K562 (cell line): ENCODE results near the gene TAMALIN. TPM values are rescaled to one million over a fixed set of nuclear protein-coding genes. Genes with fewer than 3 reads are reported as not detected.

Source experiments
- ATAC-seq: fragments of 200-7000 bp; cut with Tn5 transposase; 3 replicates; pipeline ENCODE4 v1.9.1; 2020; ENCODE audit warnings: moderate library complexity
- BruUV-seq: library from RNA; stranded (reverse); fragments of 400-500 nt; replicated peaks from 2 replicates; lab custom pipeline; 2021; lab: Mats Ljungman, UMichigan
- CTCF ChIA-PET: fragments of 300-600 bp; formaldehyde crosslinking; extraction: SDS; loops from one replicate; lab custom pipeline; 2021; ENCODE audit warnings: low intra/inter-chr PET ratio; lab: Yijun Ruan, JAX
- POLR2A ChIA-PET: fragments of 300-600, 350-650 bp; sonication (Branson Sonifier 250); formaldehyde crosslinking; extraction: SDS; loops from one replicate; lab custom pipeline; 2021; ENCODE audit warnings: antibody characterized with exemption, inconsistent platforms; lab: Yijun Ruan, JAX
- DNase-seq, 4 experiments: peaks; one replicate each; pipeline versions ENCODE4 v3.0.0 to v3.0.0-alpha.2; 2011 to 2018; ENCODE audit warnings: low spot score in 3 of 4, mixed read lengths in 3 of 4; ENCODE audit errors: extremely low read depth in 1 of 4
- FAIRE-seq: peaks from 2 replicates; lab custom pipeline; 2011; peaks lifted over from hg19 to GRCh38; lab: Jason Lieb, UNC
- H2AFZ ChIP-seq: 2 replicates; pipeline ENCODE4 v1.6.0; 2011; ENCODE audit warnings: low read depth, low read length, control low read depth, inconsistent platforms
- H3K27ac ChIP-seq: fragments of 200-600 bp; 3 replicates; pipeline ENCODE4 v1.8.0; 2011; ENCODE audit warnings: low read depth, mild to moderate bottlenecking, control low read depth, inconsistent platforms, low read length, moderate library complexity, mixed read lengths; ENCODE audit errors: extremely low read depth
- H3K27me3 ChIP-seq, 2 experiments: fragments of 300-600 bp in 1 of 2; 2 replicates in 1 of 2; 3 replicates in 1 of 2; pipeline versions ENCODE4 v1.6.0 to v1.8.0; 2011; ENCODE audit warnings: inconsistent platforms in 2 of 2, low read length in 2 of 2, mild to moderate bottlenecking in 1 of 2, mixed read lengths in 1 of 2, moderate library complexity in 1 of 2; ENCODE audit not compliant: control insufficient read depth in 2 of 2, insufficient read depth in 2 of 2
- H3K36me3 ChIP-seq: fragments of 300-600 bp; 3 replicates; pipeline ENCODE4 v1.8.0; 2011; ENCODE audit warnings: mild to moderate bottlenecking, low read length, inconsistent platforms; ENCODE audit not compliant: control insufficient read depth, insufficient read depth
- H3K4me1 ChIP-seq, 2 experiments: fragments of 200-600 bp in 1 of 2; replicated peaks in 1 of 2; 2 replicates in 1 of 2; 3 replicates in 1 of 2; pipeline versions ENCODE4 v1.5.1 to v1.8.0; 2011; ENCODE audit warnings: inconsistent platforms in 2 of 2, low read length in 2 of 2, mild to moderate bottlenecking in 1 of 2, mixed read lengths in 1 of 2, moderate library complexity in 1 of 2; ENCODE audit not compliant: control insufficient read depth in 2 of 2, insufficient read depth in 2 of 2
- H3K4me2 ChIP-seq: 2 replicates; pipeline ENCODE4 v1.6.1; 2011; ENCODE audit warnings: low read length, control low read depth, inconsistent platforms, mixed read lengths; ENCODE audit not compliant: insufficient read depth
- H3K4me3 ChIP-seq: fragments of 200-600 bp; sonication (generic), shearing (Covaris generic); 2 replicates; pipeline ENCODE4 v1.5.1; 2016; ENCODE audit warnings: control low read depth, inconsistent platforms
- H3K79me2 ChIP-seq: fragments of 200-600 bp; 3 replicates; pipeline ENCODE4 v1.8.0; 2011; ENCODE audit warnings: low read length, inconsistent platforms; ENCODE audit not compliant: control insufficient read depth, insufficient read depth
- H3K9ac ChIP-seq, 2 experiments: 2 replicates each; pipeline versions ENCODE4 v1.6.0 to v1.6.1; 2011; ENCODE audit warnings: low read depth in 2 of 2, low read length in 2 of 2, control low read depth in 1 of 2, inconsistent platforms in 1 of 2, mild to moderate bottlenecking in 1 of 2, mixed read lengths in 1 of 2; ENCODE audit not compliant: insufficient read depth in 1 of 2
- H3K9me1 ChIP-seq: one replicate; pipeline ENCODE4 v1.6.0; 2011; ENCODE audit warnings: inconsistent platforms, mild to moderate bottlenecking, low read length, moderate library complexity; ENCODE audit not compliant: control insufficient read depth, insufficient read depth
- H3K9me3 ChIP-seq: replicated peaks from 2 replicates; pipeline ENCODE4 v1.5.1; 2011; ENCODE audit warnings: low read depth, low read length, inconsistent platforms; ENCODE audit not compliant: control insufficient read depth, insufficient read depth
- H4K20me1 ChIP-seq: replicated peaks from 2 replicates; pipeline ENCODE4 v1.6.1; 2011; ENCODE audit warnings: low read length, inconsistent platforms, mixed read lengths; ENCODE audit not compliant: control insufficient read depth, insufficient read depth
- HNRNPK ChIP-seq: fragments of 200-400 bp; formaldehyde crosslinking; IDR thresholded peaks from one replicate; pipeline ENCODE4 v1.6.1; 2018; ENCODE audit warnings: mild to moderate bottlenecking, low read depth, low read length; ENCODE audit not compliant: poor library complexity, severe bottlenecking
- IRF2 ChIP-seq: sonication (generic); formaldehyde crosslinking; IDR thresholded peaks from 2 replicates; pipeline ENCODE4 v1.8.1; 2022; ENCODE audit warnings: mild to moderate bottlenecking, missing genetic modification reagents
- WGBS: fragments of 100-300 bp; shearing (Covaris generic); methylation state at CpG from one replicate; pipeline ENCODE4 v1.1.6; 2016; ENCODE audit warnings: low coverage, mixed read lengths; ENCODE audit not compliant: insufficient coverage; ENCODE audit errors: missing lambda C conversion rate; 5-methylcytosine and 5-hydroxymethylcytosine counted together
- in situ Hi-C: fragments of 300-500 bp; cut with MboI; formaldehyde crosslinking; loops from 4 replicates; pipeline ENCODE4 v1.15.0; 2018; ENCODE audit warnings: inconsistent platforms, mixed read lengths
- intact Hi-C: fragments of 100-400 bp; cut with micrococcal nuclease; formaldehyde crosslinking; loops from 2 replicates; pipeline ENCODE4 v1.14.2; 2022
- polyA plus RNA-seq, 8 experiments: library from polyadenylated mRNA; depleted of rRNA in 4 of 8; stranded (reverse) in 5 of 8; unstranded in 3 of 8; fragments of >200 nt; fragmentation: Nextera tagmentation in 2 of 8; fragmentation: Illumina TruSeq in 1 of 8; extraction: Ambion mirVana in 2 of 8; extraction: Trizol in 1 of 8; gene quantifications; 2 replicates each; pipeline versions ENCODE4 v1.2.1 to v1.2.3, GENCODE V29; 2011 to 2014; ENCODE audit warnings: inconsistent platforms in 1 of 8, missing spikeins in 1 of 8
- total RNA-seq, 7 experiments: library from RNA; depleted of rRNA in 6 of 7; stranded (reverse); fragments of >200 nt in 6 of 7; fragmentation: Illumina TruSeq in 2 of 7; extraction: Trizol in 2 of 7; gene quantifications; 2 replicates each; pipeline versions ENCODE4 v1.2.1 to v1.2.3, GENCODE V29; 2011 to 2021; ENCODE audit warnings: low replicate concordance in 1 of 7
- TF ChIP-seq, protein P1 (sequence below): sonication (generic); formaldehyde crosslinking; IDR thresholded peaks from 2 replicates; pipeline ENCODE4 v1.8.0; 2022; ENCODE audit warnings: missing genetic modification reagents, mild to moderate bottlenecking, moderate library complexity, borderline replicate concordance

TAMALIN gene
- total and polyA plus RNA-seq, 9 of the 15 experiments (the other 6 are each of a cell fraction or from before 2014, with no cell fraction given), result 0.74 to 2.2 (median 1.5) TPM; not detected in 2

DNA sequence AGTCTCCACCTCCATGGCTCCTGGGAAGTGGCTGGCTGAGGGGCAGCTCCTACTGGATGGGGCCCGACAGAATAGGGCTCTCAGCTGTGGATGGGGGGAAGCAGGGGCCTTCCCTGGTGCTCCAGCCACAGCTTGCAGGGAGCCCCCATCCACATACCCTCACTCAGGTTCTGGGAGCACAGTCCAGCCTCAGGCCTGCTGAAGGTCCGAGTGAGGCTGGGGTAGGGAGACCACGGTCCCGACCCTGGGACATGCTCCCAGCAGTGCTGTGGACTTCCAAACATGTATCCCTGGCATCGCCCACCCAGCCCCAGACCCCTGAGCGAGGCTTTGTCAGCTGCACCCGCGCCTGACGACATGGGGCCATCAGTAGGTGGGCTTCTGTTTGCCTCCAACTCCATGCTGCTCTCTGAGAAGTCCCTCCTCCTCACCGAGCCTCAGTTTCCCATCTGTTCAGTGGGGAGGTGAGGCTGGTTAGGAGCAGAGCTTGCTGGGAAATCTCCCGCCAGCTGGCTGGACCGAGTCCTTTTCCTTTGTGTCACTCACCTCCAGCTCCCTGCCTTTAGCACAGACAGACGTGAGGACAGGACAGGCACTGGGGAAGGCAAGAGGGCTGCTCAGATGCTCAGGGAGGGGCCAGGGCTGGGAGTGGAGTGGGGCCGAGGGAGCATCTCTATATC, 53.9 kb downstream of the TAMALIN start:
- no TSS peak for BruUV-seq

More for the DNA sequence above, 53.9 kb downstream of the TAMALIN start:
- ChIA-PET POLR2A (interaction anchor here (0.5 to 1.3 kb wide), 6 partner anchors 9 to 1356 kb away, joined by 3 to 6 read pairs (median 3); partner anchors contain the start of genes ATG101, NR4A1 and SMIM41), CTCF (no interaction called here)
- FAIRE-seq (no peak), ATAC-seq (no peak), DNase-seq (no peak)
- Histone ChIP-seq H3K36me3 (no peaks in the 10 kb centered on the region), H3K4me1 (peaks cover 9 to 33% of the 10 kb centered on the region in 2 experiments; a peak in 4 of 5 replicates), H3K27ac (no peak overlapping the region), H3K27me3 (peaks cover 0 to 16% of the 10 kb centered on the region in 2 experiments; a peak in 3 of 5 replicates), H3K9me3 (no peaks in the 10 kb centered on the region), H3K9me1 (no peaks in the 10 kb centered on the region), H4K20me1 (no peaks in the 10 kb centered on the region), H2AFZ (no peak overlapping the region), H3K4me3 (no peak overlapping the region), H3K9ac (0 out of 4 replicates have a peak overlapping the region, but pooled peaks of 1 of the 2 experiments have one; percentile 28), H3K79me2 (no peaks in the 10 kb centered on the region), H3K4me2 (no peak overlapping the region)
- in situ Hi-C loops, result no loop called here
- TF ChIP-seq HNRNPK (no peak), IRF2 (CRISPR knock-in tag) (0 out of 2 replicates have a peak, but pooled peaks have one; percentile 72)
- TF ChIP-seq, protein P1, sequence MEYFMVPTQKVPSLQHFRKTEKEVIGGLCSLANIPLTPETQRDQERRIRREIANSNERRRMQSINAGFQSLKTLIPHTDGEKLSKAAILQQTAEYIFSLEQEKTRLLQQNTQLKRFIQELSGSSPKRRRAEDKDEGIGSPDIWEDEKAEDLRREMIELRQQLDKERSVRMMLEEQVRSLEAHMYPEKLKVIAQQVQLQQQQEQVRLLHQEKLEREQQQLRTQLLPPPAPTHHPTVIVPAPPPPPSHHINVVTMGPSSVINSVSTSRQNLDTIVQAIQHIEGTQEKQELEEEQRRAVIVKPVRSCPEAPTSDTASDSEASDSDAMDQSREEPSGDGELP, result peak; percentile 10; the same call in 1 of the 2 replicates
- intact Hi-C loops, result no loop called here
- 41% methylated on average over 14 of the region's 14 CpGs for WGBS
